Amniotic stem cell (primary cell): ENCODE results near the gene SPEF1.

Experiments used
- DNase-seq: peaks from one replicate; lab custom pipeline; 2025; lab: John Stamatoyannopoulos, UW

Gene SPEF1

DNA sequence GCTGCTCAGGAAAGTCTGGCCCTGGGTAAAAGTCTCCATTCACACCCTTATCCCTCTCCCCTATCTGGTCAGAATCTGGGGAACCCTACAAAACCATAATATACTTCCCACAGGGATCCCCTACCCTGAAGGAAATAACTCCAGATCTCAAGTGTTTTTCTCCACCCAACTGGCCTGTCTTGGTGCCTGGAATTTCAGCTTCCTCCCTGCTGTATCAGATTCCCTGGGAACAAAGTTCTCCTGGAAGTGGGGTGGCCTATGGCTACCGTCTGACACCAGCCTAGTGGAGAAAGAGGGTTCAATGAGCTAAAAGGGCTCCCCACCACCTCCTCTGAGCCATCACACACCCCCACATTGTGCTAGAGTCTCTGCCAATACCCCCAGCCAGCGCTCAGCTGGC, 33.8 kb downstream of the SPEF1 start:
- DNase-seq = no peak

DNA sequence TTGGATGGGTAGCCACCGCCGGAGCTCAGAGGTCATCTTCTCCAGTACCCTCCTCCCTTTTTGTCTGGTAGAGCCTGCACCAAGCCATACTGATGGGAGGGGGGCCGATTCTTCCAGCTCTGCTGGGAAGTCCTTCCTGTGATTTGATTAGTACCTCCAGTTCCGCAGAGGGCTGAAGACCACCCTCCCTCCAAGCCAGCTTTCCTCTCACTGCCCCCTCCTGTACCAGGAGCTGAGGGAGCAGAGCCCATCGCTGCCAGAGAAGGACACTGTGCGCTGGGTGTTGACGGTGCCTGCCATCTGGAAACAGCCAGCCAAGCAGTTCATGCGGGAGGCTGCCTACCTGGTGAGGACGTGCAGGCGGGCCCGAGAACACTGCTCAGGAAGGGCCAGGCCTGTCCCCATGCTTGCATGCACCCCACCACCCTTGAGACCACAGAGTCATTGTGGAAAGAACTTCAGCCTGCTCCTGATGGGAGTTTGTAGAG, 35.5 kb downstream of the SPEF1 start:
- no peak for DNase-seq

- no peak for DNase-seq
Observed at GRCh38 chr20:3744806-3745685, 36.2 kb downstream of the SPEF1 start.

- DNase-seq = no peak
Observed at GRCh38 chr20:3744037-3744436, 37.2 kb downstream of the SPEF1 start.

GRCh38 chr20:3743251-3743650, 38.0 kb downstream of the SPEF1 start:
- no peak for DNase-seq

- no peak for DNase-seq
Observed at GRCh38 chr20:3741836-3742458, 39.3 kb downstream of the SPEF1 start.

DNA sequence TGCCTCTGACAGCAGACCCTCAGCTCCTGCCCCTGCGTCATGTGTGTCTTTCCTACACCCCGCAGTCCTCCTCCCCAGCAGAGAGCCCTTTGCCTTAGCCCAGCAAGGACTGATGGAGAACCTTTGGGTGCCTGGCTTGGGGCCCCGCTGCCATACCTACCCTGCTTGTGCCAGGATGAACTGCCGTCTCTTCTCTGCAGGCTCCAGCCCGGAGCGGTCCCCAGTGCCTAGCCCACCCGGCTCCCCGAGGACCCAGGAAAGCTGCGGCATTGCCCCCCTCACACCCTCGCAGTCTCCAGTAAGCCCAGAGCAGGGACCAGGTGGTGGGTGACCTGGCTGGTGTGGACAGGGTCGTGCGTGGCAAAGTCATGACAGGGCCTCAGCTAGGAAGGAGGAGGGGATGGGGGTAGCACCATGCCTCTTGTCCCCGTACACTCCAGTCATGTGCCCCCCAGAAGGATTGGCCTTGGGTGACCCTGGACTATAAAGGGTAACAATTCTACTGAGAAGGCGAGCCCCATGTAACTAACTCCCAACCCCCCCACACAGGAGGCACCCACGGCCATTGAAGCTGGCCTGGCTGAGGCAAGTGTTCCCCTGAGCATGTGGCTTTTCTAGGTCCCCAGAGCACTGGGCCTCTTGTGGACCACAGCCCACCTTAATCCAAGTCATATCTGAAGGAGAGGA, 40.5 kb downstream of the SPEF1 start:
- DNase-seq = no peak

DNA sequence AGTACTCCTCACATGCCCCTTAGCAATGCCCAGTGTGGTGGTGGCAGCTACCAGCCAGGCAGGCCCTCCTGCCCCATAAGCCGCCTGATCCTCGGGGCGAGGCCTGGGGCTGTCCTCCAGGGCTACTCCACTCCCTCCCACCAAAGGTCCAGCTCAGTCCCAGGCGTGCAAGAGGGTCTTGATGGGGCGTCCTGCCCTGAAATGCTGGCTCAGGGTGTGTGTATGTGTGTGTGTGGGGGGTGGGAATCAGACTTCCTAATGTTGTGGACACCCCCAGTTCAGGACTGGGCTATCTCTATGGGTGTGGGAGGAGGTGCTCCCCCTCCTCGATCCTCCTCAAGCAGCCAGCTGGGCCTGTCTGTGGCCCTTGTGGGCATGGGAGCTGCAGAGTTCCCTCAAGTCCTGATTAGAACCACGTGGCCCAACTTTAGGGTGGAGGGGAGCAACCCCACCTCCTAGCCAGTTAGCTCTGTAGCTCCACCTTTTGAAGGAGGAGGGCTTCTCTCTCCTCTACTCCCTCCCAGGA, 41.3 kb downstream of the SPEF1 start:
- DNase-seq = no peak

- no peak for DNase-seq
Observed at GRCh38 chr20:3739054-3739925, 42.0 kb downstream of the SPEF1 start.

GRCh38 chr20:3738111-3739053, 42.9 kb downstream of the SPEF1 start:
- no peak for DNase-seq

- DNase-seq = no peak
Observed at GRCh38 chr20:3735768-3736167, 45.5 kb downstream of the SPEF1 start.

DNA sequence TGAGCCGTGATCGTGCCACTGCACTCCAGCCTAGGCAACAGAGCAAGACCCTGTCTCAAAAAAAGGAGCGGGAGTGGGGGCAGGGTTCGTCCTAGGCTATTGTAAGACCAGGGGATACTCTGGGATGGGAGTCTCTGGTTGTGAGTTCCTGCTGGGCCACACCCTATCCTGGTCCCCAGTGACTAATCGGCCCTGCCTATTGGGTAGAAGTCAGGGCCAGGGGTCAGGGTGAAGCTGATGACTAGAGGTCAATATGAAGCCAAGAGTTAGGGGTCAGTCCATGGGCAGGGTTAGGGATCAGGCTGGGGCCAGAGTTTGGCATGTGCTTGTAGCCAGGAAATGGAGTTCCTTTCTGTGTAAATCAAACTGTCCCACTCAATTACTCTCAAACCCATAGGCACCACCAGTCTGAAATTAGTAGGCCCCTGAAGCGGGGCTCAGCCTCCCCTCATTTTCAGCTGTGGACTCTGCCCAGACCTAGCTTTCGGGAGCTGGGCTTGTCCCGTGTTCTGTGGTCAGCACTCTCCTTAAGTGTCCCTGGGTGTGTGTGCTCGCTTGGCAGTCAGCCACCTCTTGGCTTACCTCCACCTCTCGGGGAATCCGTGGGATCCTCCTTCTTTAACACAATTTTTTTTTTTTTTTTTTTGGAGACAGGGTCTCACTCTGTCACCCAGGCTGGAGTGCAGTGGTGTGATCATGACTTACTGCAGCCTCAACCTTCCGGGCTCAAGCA, 47.0 kb downstream of the SPEF1 start:
- DNase-seq = no peak

- no peak for DNase-seq
Observed at GRCh38 chr20:3733119-3733995, 47.9 kb downstream of the SPEF1 start.

- DNase-seq = no peak
Observed at GRCh38 chr20:3732327-3733118, 48.7 kb downstream of the SPEF1 start, which contains the start of gene HSPA12B. Gene HSPA12B (plus strand): TSS chr20:3732685. CDS start chr20:3738675, 5,990 bp downstream.

DNA sequence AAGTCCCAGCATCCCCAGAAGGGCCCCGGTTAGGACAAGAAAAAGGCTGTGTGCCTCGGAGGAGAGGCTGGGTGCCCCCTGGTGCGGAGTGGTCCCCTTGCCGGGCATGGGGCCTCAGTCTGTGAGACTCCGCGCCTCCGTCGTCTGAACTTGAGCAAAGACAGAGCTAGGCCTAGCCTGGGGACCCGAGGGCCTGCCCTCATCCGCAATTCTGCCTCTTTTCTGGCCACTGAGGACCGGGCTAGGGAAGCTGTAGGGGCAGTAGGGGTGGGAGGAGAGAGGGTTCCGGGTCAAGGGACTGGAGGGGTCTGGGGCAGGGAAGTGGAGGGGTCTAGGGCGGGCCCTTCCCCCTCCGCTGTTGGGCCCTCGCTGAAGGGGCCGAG, 49.3 kb downstream of the SPEF1 start:
- DNase-seq = no peak

- DNase-seq = no peak
Observed at GRCh38 chr20:3730803-3731672, 50.2 kb downstream of the SPEF1 start.
